GM23338 (cell line): ENCODE measurements around the gene NUCB1.

Experiments
- CREB1 ChIP-seq: fragments of 250-450 bp; sonication (Bioruptor Pico); IDR thresholded peaks from 2 replicates; pipeline ENCODE4 v1.5.0; 2020; ENCODE audit warnings: low read depth, mild to moderate bottlenecking, moderate library complexity
- EZH2 ChIP-seq: fragments of 200-600 bp; sonication (generic); IDR thresholded peaks from one replicate; pipeline ENCODE4 v1.8.0; 2017; ENCODE audit warnings: antibody characterized with exemption, mild to moderate bottlenecking, low read depth; ENCODE audit not compliant: unreplicated experiment
- EZH2phosphoT487 ChIP-seq: fragments of 200-600 bp; sonication (generic); IDR thresholded peaks from one replicate; pipeline ENCODE4 v1.8.1; 2018; ENCODE audit warnings: antibody characterized with exemption; ENCODE audit not compliant: unreplicated experiment
- JUNB ChIP-seq: IDR thresholded peaks from one replicate; pipeline ENCODE4 v1.6.1; 2016; ENCODE audit warnings: antibody characterized with exemption; ENCODE audit not compliant: unreplicated experiment
- NANOG ChIP-seq: IDR thresholded peaks from 2 replicates; pipeline ENCODE4 v1.6.1; 2016; ENCODE audit warnings: antibody characterized with exemption, borderline replicate concordance
- POLR2AphosphoS5 ChIP-seq: IDR thresholded peaks from 2 replicates; pipeline ENCODE4 v1.6.1; 2016; ENCODE audit warnings: antibody characterized with exemption, low read depth
- STAT1 ChIP-seq: IDR thresholded peaks from one replicate; pipeline ENCODE4 v1.6.1; 2016; ENCODE audit warnings: antibody characterized with exemption; ENCODE audit not compliant: unreplicated experiment
- ZNF331 ChIP-seq: fragments of 250-450 bp; sonication (Bioruptor Pico); IDR thresholded peaks from 2 replicates; pipeline ENCODE4 v1.5.0; 2020; ENCODE audit warnings: low read depth, mild to moderate bottlenecking, moderate library complexity
- TF ChIP-seq, protein P1 (sequence below), 2 experiments: fragments of 200-600 bp in 1 of 2; sonication (generic) in 1 of 2; conservative IDR thresholded peaks; 2 replicates each; pipeline versions ENCODE4 v1.5.1 to v1.6.1; 2016 to 2017; ENCODE audit warnings: antibody characterized with exemption in 2 of 2, low read depth in 2 of 2, mild to moderate bottlenecking in 2 of 2, moderate library complexity in 1 of 2
- TF ChIP-seq, protein P2 (sequence below): IDR thresholded peaks from one replicate; pipeline ENCODE4 v1.6.1; 2018; ENCODE audit warnings: antibody characterized with exemption; ENCODE audit not compliant: unreplicated experiment
- TF ChIP-seq, protein P3 (sequence below): IDR thresholded peaks from 2 replicates; pipeline ENCODE4 v1.6.1; 2016; ENCODE audit warnings: antibody characterized with exemption

DNA sequence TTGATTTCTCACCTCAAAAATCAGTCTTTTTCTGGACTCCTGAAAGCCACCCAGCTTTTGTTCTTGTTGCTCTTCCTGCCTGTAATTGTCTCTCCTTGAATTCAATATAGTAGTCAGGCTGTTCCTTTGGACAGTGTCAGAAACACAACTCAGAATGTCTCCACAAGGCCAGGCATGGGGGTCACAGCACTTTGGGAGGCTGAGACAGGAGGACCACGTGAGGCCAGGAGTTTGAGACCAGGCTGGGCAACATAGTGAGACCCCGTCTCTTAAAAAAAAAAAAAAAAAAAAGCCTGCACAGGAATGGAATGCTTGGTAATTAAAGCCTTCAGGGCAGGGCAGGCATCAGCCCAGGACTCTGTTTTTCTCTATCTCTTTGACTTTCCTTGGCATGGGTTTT is 45.7 kb downstream of the NUCB1 start:
- TF ChIP-seq, protein P1, sequence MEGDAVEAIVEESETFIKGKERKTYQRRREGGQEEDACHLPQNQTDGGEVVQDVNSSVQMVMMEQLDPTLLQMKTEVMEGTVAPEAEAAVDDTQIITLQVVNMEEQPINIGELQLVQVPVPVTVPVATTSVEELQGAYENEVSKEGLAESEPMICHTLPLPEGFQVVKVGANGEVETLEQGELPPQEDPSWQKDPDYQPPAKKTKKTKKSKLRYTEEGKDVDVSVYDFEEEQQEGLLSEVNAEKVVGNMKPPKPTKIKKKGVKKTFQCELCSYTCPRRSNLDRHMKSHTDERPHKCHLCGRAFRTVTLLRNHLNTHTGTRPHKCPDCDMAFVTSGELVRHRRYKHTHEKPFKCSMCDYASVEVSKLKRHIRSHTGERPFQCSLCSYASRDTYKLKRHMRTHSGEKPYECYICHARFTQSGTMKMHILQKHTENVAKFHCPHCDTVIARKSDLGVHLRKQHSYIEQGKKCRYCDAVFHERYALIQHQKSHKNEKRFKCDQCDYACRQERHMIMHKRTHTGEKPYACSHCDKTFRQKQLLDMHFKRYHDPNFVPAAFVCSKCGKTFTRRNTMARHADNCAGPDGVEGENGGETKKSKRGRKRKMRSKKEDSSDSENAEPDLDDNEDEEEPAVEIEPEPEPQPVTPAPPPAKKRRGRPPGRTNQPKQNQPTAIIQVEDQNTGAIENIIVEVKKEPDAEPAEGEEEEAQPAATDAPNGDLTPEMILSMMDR (conservative IDR thresholded peaks at IDR 0.05; ENCODE audit: low read depth in 2 of 2), result no peak
- TF ChIP-seq POLR2AphosphoS5 (no peak), EZH2 (no peak), CREB1 (CRISPR knock-in tag) (no peak), EZH2phosphoT487 (no peak), JUNB (no peak), ZNF331 (CRISPR knock-in tag) (no peak), NANOG (no peak), STAT1 (no peak)
- TF ChIP-seq, protein P2, sequence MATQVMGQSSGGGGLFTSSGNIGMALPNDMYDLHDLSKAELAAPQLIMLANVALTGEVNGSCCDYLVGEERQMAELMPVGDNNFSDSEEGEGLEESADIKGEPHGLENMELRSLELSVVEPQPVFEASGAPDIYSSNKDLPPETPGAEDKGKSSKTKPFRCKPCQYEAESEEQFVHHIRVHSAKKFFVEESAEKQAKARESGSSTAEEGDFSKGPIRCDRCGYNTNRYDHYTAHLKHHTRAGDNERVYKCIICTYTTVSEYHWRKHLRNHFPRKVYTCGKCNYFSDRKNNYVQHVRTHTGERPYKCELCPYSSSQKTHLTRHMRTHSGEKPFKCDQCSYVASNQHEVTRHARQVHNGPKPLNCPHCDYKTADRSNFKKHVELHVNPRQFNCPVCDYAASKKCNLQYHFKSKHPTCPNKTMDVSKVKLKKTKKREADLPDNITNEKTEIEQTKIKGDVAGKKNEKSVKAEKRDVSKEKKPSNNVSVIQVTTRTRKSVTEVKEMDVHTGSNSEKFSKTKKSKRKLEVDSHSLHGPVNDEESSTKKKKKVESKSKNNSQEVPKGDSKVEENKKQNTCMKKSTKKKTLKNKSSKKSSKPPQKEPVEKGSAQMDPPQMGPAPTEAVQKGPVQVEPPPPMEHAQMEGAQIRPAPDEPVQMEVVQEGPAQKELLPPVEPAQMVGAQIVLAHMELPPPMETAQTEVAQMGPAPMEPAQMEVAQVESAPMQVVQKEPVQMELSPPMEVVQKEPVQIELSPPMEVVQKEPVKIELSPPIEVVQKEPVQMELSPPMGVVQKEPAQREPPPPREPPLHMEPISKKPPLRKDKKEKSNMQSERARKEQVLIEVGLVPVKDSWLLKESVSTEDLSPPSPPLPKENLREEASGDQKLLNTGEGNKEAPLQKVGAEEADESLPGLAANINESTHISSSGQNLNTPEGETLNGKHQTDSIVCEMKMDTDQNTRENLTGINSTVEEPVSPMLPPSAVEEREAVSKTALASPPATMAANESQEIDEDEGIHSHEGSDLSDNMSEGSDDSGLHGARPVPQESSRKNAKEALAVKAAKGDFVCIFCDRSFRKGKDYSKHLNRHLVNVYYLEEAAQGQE, result no peak
- TF ChIP-seq, protein P3, sequence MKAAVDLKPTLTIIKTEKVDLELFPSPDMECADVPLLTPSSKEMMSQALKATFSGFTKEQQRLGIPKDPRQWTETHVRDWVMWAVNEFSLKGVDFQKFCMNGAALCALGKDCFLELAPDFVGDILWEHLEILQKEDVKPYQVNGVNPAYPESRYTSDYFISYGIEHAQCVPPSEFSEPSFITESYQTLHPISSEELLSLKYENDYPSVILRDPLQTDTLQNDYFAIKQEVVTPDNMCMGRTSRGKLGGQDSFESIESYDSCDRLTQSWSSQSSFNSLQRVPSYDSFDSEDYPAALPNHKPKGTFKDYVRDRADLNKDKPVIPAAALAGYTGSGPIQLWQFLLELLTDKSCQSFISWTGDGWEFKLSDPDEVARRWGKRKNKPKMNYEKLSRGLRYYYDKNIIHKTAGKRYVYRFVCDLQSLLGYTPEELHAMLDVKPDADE, result no peak
